Measurements from ENCODE around the gene NEK11. TPM values are rescaled to one million over a fixed set of nuclear protein-coding genes. Genes with fewer than 3 reads are reported as not detected.

The NEK11 gene
- total RNA-seq, 1 donor from 2014 or later = 8.1 TPM

DNA sequence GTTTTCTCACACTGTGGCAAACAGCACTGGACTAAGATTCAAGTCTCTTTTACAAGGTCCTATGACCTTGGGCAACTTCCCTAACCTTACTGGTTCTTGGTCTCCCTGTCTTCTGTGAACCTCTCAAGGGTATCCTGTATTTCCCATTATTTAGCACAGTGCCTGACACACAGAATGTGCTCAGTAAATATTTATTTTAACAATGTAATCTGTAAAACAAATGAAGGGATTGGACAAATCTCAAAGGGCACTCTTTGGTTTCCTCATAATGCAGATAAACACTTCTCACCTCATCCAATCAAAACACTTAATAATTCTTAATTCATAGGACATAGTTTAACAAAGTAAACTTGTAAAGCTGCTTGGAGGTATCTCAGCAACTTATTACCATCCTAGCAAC, 367.7 kb downstream of the NEK11 start:
- no peaks in the 10 kb centered on the region for H3K36me3 ChIP-seq
- Mint-ChIP-seq H3K27ac (no peak overlapping the region), H3K4me1 (peaks cover 20% of the 10 kb centered on the region)

GRCh38 chr3:131396170-131396569, 369.5 kb downstream of the NEK11 start:
- DNase-seq (ENCODE audit: low spot score) = no peak
- Mint-ChIP-seq H3K4me3 (no peak overlapping the region), H3K27ac (no peak overlapping the region), H3K36me3 (no peaks in the 10 kb centered on the region), H3K4me1 (peaks cover 20% of the 10 kb centered on the region), H3K27me3 (ENCODE audit: insufficient read depth, low read depth) (peaks cover 2% of the 10 kb centered on the region), H3K9me3 (peaks cover 2% of the 10 kb centered on the region)
- Histone ChIP-seq H3F3A (ENCODE audit: low read depth) (no peaks in the 10 kb centered on the region), H3K27me3 (no peaks in the 10 kb centered on the region), H3K79me2 (ENCODE audit: low read depth) (no peaks in the 10 kb centered on the region), H3K4me2 (no peak overlapping the region), H3K4me1 (no peaks in the 10 kb centered on the region), H2AFZ (replicated peaks) (no peak overlapping the region), H3K9ac (no peak overlapping the region), H3K27ac (no peak overlapping the region), H3K9me3 (ENCODE audit: low read depth) (no peaks in the 10 kb centered on the region), H3K36me3 (no peaks in the 10 kb centered on the region), H3K4me3 (no peak overlapping the region), H4K20me1 (ENCODE audit: low read depth) (no peaks in the 10 kb centered on the region)
- no peak for TF ChIP-seq EZH2 (IDR thresholded peaks at IDR 0.05)
- TF ChIP-seq, protein P1, sequence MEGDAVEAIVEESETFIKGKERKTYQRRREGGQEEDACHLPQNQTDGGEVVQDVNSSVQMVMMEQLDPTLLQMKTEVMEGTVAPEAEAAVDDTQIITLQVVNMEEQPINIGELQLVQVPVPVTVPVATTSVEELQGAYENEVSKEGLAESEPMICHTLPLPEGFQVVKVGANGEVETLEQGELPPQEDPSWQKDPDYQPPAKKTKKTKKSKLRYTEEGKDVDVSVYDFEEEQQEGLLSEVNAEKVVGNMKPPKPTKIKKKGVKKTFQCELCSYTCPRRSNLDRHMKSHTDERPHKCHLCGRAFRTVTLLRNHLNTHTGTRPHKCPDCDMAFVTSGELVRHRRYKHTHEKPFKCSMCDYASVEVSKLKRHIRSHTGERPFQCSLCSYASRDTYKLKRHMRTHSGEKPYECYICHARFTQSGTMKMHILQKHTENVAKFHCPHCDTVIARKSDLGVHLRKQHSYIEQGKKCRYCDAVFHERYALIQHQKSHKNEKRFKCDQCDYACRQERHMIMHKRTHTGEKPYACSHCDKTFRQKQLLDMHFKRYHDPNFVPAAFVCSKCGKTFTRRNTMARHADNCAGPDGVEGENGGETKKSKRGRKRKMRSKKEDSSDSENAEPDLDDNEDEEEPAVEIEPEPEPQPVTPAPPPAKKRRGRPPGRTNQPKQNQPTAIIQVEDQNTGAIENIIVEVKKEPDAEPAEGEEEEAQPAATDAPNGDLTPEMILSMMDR (IDR thresholded peaks at IDR 0.05) = no peak
- TF ChIP-seq EZH2phosphoT487 (IDR thresholded peaks at IDR 0.05) = no peak

More for the DNA sequence above, 367.7 kb downstream of the NEK11 start:
- H3K4me1 ChIP-seq = no peaks in the 10 kb centered on the region
- no peak overlapping the region for H3K27ac ChIP-seq
- H3K4me3 ChIP-seq = no peak overlapping the region
- H2AFZ ChIP-seq (replicated peaks) = no peak overlapping the region
- no peak for TF ChIP-seq EZH2 (IDR thresholded peaks at IDR 0.05)
- TF ChIP-seq, protein P1 (IDR thresholded peaks at IDR 0.05) = no peak
- TF ChIP-seq EZH2phosphoT487 (IDR thresholded peaks at IDR 0.05) = no peak
- peaks cover 2% of the 10 kb centered on the region for H3K9me3 Mint-ChIP-seq
- no peaks in the 10 kb centered on the region for H3K27me3 ChIP-seq
- no peaks in the 10 kb centered on the region for H3K79me2 ChIP-seq (ENCODE audit: low read depth)
- no peak overlapping the region for H3K9ac ChIP-seq
- H3K36me3 Mint-ChIP-seq = no peaks in the 10 kb centered on the region
- H4K20me1 ChIP-seq (ENCODE audit: low read depth) = no peaks in the 10 kb centered on the region
- DNase-seq (ENCODE audit: low spot score) = no peak
- H3F3A ChIP-seq (ENCODE audit: low read depth) = no peaks in the 10 kb centered on the region
- no peak overlapping the region for H3K4me3 Mint-ChIP-seq
- H3K27me3 Mint-ChIP-seq (ENCODE audit: insufficient read depth, low read depth) = no peaks in the 10 kb centered on the region
- no peaks in the 10 kb centered on the region for H3K9me3 ChIP-seq (ENCODE audit: low read depth)
- H3K4me2 ChIP-seq = no peak overlapping the region

DNA sequence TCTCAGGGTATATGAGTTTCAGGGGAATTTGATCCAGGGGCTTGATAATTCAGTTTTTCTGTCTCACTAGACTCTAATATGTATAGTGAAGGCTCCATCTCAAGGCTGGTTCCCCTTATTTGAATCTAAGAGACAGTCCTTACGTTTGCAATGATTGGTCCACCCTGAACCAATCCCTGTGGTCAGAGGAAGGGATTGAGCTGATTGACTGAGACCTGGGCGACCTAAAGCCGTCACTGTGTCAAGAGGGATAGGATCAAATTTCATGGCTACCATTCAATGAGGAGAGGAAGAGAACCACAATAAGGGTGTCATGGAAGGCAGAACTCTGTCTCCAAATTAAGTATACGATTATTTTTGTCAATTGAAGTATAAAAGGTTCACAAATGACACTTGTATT, 371.2 kb downstream of the NEK11 start:
- DNase-seq (ENCODE audit: low spot score) = no peak
- Histone ChIP-seq H3K4me2 (no peak overlapping the region), H3K9me3 (ENCODE audit: low read depth) (no peaks in the 10 kb centered on the region), H3K27ac (no peak overlapping the region), H3K4me3 (no peak overlapping the region), H3K36me3 (no peaks in the 10 kb centered on the region), H3K27me3 (no peaks in the 10 kb centered on the region), H3F3A (ENCODE audit: low read depth) (no peaks in the 10 kb centered on the region), H3K4me1 (no peaks in the 10 kb centered on the region), H2AFZ (replicated peaks) (no peak overlapping the region), H4K20me1 (ENCODE audit: low read depth) (no peaks in the 10 kb centered on the region), H3K9ac (no peak overlapping the region), H3K79me2 (ENCODE audit: low read depth) (no peaks in the 10 kb centered on the region)
- H3K27ac Mint-ChIP-seq = no peak overlapping the region
- H3K4me3 Mint-ChIP-seq = no peak overlapping the region
- H3K36me3 Mint-ChIP-seq = no peaks in the 10 kb centered on the region
- peaks cover 2% of the 10 kb centered on the region for H3K27me3 Mint-ChIP-seq (ENCODE audit: insufficient read depth, low read depth)
- TF ChIP-seq EZH2 (IDR thresholded peaks at IDR 0.05) = no peak
- TF ChIP-seq, protein P1 (IDR thresholded peaks at IDR 0.05) = no peak
- no peak for TF ChIP-seq EZH2phosphoT487 (IDR thresholded peaks at IDR 0.05)
- H3K9me3 Mint-ChIP-seq = peaks cover 2% of the 10 kb centered on the region
- H3K4me1 Mint-ChIP-seq = peaks cover 20% of the 10 kb centered on the region

Small RNAs within 50 kb of the gene (small RNA-seq; reads per million reads assigned to genes)
- not detected for gene RNU6-726P

Other genes starting within 250 kb of the NEK11 start
- 64.5 and 161 TPM in 2 replicates for gene ATP2C1, start 132.8 kb upstream of the NEK11 start, total RNA-seq (ENCODE audit: low replicate concordance)
- 1.4 and 3.1 TPM in 2 replicates for gene ASTE1, start 52 bp upstream of the NEK11 start, total RNA-seq (ENCODE audit: low replicate concordance)